ENCODE data around the gene TGFBR3. TPM values are rescaled to one million over a fixed set of nuclear protein-coding genes. Genes with fewer than 3 reads are reported as not detected.

Gene TGFBR3
- total RNA-seq, 1 donor from 2014 or later, result 36.3 TPM

DNA sequence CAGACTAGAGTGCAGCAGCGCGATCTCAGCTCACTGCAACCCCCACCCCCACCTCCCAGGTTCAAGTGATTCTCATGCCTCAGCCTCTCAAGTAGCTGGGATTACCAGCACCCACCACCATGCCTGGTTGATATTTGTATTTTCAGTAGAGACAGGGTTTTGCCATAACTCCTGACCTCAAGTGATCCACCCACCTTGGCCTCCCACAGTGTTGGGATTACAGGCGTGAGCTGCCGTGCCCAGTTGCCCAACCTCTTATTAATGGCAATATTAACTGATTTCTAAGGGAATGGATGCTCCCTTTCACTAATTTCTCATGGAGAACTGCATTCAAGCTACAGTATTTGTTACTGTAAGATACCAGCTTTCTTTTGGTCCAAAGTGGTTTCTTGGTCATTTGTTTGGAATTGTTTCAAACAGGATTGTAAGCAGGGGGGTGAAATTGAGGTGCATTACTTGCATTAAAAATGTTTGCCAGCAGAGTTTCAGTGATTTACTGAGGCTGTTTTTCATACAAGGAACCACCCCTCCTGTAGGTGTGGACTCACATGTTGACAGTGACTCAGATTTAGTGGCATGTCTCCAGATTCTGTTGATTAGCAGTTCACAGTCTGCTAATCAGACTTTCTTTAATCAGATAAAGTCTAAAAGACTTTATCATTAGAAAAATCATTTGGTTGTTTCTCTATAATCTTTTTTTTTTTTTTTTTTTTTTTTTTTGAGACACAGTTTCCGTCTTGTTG, 3.9 kb upstream of the TGFBR3 start:
- DNase-seq (ENCODE audit: missing footprints), result no peak
- no peak for ATAC-seq
- intact Hi-C loops (cut with DNase I), result loop anchor here (5.0 to 10.0 kb wide), 4 partner anchors 37 to 378 kb away; no protein-coding TSS in a partner anchor

DNA sequence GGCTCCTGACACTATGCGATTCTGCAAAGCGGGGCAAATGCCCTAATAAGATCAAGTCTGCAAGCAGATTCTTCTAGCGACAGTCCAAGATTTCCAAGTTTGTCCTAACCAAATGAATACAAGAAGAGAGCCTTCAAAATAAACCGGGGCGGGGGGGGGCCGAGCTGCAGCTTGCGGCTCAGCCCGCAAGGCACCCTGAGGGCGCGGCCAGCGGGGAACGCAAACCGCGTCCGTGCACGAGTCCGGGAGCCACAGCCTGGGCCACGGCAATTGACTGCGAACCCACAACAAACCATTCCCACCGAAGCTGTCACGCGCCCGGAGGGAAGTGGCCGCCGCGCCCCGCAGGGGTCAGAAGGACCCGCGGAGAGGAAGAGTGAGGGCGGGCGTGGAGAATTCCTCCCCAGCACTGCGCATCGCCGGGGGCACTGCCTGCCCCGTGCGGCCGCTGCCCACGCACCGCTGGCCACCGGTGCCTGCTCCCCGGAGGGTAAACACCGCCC, 687 bp downstream of the TGFBR3 start:
- intact Hi-C loops (cut with DNase I), result loop anchor here (5.0 to 10.0 kb wide), 4 partner anchors 42 to 373 kb away; no protein-coding TSS in a partner anchor
- ATAC-seq (peak; percentile 20), DNase-seq (ENCODE audit: missing footprints) (peak; percentile 74)

DNA sequence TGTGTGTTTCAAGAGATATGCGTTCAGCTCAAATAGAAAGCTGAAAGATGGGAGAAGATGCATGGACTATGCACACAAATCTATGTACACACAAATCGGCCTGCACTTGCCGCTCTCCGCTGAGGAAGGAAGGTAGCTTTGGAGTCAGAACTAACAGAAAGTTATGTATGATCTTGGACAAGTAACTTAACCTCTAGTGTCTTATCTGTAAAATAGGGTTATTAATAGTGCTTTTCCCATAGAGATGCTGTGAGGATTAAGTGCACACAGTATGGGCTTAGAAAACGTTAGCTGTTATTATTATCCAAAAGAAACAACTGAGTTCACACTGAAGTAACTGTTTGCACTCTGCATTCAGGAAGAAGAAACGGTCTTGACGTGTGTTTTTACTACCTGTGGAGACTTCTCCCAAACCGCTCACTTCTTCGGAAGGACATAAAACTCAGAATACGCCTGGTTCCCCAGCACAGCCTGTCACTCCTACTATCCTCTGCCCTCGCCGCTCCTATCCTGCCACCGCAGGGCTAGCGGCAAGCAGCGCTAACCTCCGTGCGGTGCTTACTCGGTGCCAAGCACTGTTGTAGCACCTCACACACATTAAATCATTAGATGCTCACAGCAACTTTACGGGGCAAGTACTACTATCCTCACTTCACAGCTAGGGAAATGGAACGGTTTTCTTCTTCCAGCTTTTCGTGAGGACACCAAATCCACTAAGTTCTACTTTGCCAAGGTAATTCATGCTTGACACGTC, 1.3 kb downstream of the TGFBR3 start:
- intact Hi-C loops (cut with DNase I), result loop anchor here (5.0 to 10.0 kb wide), 4 partner anchors 43 to 372 kb away; no protein-coding TSS in a partner anchor
- ATAC-seq (peak; percentile 39), DNase-seq (ENCODE audit: missing footprints) (no peak)

DNA sequence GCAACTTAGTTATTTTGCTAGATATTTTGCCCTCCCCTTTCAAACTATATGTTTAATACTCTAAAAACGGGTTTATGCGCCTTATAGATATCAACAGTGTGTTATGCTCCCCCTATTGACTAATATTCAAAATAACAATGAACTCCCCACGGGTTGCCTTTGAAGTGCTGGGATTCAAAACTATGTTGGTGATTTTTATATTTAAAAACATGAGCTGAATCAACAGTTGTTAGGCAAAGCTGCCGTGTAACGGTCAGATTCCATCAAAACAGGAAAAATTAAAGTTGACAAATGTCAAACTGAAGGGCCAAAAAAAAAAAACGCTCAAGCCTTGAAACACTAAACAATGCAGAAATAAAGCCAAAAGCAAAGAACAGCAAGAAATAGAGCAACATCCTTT, 2.5 kb downstream of the TGFBR3 start:
- DNase-seq (ENCODE audit: missing footprints), result no peak

DNA sequence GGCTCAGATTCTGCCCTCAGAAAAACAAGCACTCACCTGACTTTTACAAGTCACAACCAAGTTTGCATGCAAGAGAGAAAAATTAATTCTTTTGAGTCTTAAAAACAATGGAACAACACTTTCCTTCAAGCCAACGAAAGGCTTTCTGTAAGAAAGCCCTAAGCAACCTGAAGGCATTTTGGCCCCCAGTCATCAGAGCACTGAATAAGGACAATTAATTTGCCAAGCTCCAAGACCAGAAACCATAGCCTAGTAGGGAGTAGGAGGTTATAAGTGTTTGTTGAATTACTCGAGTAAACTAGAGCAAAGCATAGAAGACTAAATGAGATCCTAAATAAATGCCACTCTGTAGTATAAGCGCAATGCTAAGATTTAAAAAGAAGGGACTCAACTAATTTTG, 4.7 kb downstream of the TGFBR3 start:
- intact Hi-C loops (cut with DNase I), result loop anchor here (10.0 kb wide), 2 partner anchors 86 to 136 kb away; no protein-coding TSS in a partner anchor
- DNase-seq (ENCODE audit: missing footprints) (no peak), ATAC-seq (no peak)

More for the DNA sequence above, 2.5 kb downstream of the TGFBR3 start:
- no peak for ATAC-seq
- intact Hi-C loops (cut with DNase I), result loop anchor here (10.0 kb wide), 2 partner anchors 89 to 139 kb away; no protein-coding TSS in a partner anchor

DNA sequence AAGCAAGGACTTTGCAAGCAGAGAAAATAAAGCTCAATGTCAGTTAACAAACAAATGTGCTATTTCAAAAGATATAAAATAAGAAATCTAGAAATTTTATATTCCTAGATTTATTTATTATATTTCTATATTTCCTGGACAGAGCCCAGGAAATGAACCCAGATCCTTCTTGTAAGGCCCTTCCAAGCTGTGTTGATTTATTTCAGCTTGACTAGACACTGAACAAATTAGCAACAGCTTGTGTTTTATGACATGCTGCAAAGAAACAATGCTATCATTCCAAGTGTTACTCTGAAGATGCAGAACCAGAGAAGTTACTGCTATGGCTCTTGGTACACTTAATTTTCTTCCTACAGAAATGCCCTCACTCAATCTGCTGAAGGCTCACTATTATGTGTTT, 6.2 kb downstream of the TGFBR3 start:
- ATAC-seq (no peak), DNase-seq (ENCODE audit: missing footprints) (no peak)
- intact Hi-C loops (cut with DNase I), result loop anchor here (10.0 kb wide), 2 partner anchors 85 to 135 kb away; no protein-coding TSS in a partner anchor

- DNase-seq (ENCODE audit: missing footprints), result no peak
- intact Hi-C loops (cut with DNase I), result no loop called here
- no peak for ATAC-seq
These were observed 8.3 kb downstream of the TGFBR3 start for GRCh38 chr1:91877574-91878208.

DNA sequence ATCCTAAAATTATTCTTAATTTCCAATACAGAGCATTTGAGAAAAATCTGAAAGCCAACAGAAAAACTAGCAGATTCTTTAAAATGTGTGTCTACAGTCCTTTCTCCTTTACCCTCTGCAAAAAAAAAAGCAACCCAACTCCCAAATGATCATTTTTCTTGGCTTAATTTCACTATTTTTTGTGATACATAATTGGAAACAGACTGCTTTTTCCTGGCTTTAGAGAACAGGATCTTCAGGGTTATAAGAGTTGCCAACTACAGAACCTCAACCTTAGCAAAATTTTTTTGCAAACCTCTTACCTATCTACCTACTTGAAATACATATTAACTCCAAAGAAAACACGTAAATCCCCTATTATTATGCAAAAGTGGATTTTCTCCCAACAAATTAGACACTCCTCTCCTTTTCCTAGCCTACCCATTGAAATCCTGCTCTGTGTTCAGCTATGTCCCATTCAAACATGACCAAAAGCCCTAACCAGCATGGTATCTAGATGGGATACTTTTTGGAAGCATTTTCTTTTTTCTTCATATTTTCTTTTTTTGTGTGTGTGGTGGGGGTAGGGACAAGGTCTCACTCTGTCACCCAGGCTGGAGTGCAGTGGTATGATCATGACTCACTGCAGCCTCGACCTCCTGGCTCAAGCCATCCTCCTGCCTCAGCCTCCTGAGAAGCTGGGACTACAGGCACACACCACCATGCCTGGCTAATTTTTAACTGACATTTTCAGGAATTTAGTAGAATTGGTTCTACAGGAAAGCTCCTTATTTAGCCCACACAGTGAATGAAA, 9.0 kb downstream of the TGFBR3 start:
- no peak for DNase-seq (ENCODE audit: missing footprints)
- intact Hi-C loops (cut with DNase I), result no loop called here
- ATAC-seq, result peak; percentile 27

DNA sequence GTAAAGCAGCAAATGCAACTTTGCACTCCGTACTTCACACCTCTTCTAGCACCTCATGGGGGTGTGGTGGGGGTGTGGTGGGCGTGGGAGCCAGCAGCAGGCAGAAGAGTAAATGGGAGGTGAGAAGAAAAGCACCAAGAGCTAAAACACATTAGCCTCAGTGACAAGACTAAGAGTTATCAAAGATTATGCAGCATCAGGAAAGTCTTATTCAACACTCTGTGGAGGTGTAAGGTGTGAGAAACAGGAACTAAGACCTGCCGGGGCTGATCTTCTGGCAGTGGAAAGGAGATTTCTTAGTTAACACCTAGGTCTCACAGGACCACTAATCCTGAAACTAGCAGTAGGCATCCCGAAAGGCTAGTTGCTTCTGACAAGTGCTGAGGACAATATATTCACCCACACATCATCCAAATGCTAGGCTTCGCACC, 9.9 kb downstream of the TGFBR3 start:
- intact Hi-C loops (cut with DNase I), result no loop called here
- DNase-seq (ENCODE audit: missing footprints) (no peak), ATAC-seq (no peak)

DNA sequence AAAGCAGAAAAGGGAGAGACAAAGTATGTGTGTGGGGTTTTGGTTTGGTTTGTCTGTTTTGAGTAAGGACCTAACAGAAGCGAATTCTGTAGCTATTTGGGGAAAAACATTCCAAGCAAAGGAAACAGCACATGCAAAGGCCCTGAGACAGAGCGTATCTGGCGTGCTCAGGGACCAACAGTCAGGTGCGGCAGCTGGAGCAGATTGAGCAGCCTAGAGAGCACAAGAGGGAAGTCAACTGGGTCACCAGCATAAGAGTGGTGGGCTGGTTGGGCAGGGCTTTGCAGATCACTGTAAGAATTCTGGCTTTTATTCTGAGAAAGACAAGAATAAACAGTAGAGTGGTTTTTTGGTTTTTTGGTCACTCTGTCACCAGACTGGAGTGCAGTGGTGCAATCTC, 11.8 kb downstream of the TGFBR3 start:
- ATAC-seq (no peak), DNase-seq (ENCODE audit: missing footprints) (no peak)
- intact Hi-C loops (cut with DNase I), result no loop called here

- ATAC-seq (no peak), DNase-seq (ENCODE audit: missing footprints) (no peak)
- intact Hi-C loops (cut with DNase I), result no loop called here
These were observed 13.3 kb downstream of the TGFBR3 start for GRCh38 chr1:91872559-91873081.

DNA sequence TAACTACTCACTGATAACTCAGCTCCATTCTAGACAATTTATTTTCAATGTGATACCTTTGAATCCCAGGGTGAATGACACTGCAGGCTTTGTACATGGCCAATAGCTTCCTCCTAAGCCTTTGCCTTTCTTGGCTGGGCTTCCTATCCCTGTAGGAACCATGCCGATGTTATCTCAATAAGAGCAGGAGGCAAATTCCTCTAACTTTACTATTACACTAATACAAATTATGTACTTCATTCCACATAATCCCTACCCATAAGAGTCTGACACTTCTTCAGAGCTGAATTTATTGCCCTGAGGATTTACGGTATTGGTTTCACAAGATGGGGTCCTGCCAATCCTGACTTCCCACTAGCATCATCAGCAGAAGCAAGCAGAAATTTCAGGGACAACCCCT, 14.0 kb downstream of the TGFBR3 start:
- intact Hi-C loops (cut with DNase I), result no loop called here
- DNase-seq (ENCODE audit: missing footprints), result no peak
- ATAC-seq, result no peak

- intact Hi-C loops (cut with DNase I), result no loop called here
These were observed 15.6 kb downstream of the TGFBR3 start for GRCh38 chr1:91870322-91870721.

GRCh38 chr1:91866425-91866824, 19.5 kb downstream of the TGFBR3 start:
- intact Hi-C loops (cut with DNase I), result no loop called here
- ATAC-seq (no peak), DNase-seq (ENCODE audit: missing footprints) (no peak)

More at GRCh38 chr1:91870322-91870721, 15.6 kb downstream of the TGFBR3 start:
- no peak for DNase-seq (ENCODE audit: missing footprints)
- no peak for ATAC-seq

DNA sequence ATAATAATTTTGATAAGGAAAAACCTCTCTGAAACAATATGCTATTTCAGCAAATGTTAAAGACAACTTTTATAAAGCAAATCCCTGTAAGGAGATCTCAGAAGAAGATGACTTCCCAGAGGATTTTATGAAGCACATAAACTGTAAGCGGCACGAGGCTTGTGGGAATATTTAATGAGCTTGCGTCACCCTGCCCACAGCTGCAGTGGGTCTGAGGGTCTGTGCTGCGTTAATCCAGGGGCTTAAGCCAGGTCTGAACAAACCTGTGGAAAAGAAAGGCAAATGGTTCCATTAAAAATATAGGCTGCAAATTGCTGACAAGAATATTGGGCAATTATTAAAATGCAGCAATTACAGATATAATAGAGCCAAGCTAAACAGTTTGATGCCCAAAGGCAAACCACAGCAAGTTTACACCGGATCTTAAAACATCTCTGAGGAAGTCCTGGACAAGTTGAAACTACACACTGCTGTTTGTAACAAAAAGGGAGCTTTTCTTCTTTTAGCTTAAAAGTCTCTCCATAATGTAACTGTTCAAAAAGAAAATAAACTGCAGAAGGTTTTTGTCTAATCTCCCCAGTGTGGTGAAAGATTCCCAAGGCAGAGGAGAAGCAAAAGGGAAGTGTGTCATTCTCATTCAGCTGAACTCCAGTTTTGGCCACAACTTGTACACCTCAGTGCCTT, 21.8 kb downstream of the TGFBR3 start:
- DNase-seq (ENCODE audit: missing footprints), result no peak
- peak; percentile 60 for ATAC-seq
- intact Hi-C loops (cut with DNase I), result no loop called here

DNA sequence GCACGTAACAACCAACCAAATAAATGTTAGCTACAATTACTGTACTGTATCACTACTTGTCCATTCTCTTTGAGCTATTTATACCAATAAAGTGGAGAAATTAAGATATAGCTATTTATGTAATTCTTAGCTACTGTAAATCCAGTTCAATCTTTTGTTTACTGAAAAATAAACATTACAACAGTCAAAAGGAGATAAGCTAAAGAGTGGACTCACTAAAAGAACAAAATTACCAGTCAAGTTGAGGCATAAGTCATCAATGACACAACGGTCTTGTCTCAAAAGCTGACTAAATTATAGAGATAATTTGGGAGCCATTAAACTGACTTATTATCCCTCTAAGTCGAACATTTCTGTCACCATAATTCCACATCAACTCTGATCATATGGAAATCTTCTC, 22.5 kb downstream of the TGFBR3 start:
- DNase-seq (ENCODE audit: missing footprints), result no peak
- intact Hi-C loops (cut with DNase I), result no loop called here
- no peak for ATAC-seq

DNA sequence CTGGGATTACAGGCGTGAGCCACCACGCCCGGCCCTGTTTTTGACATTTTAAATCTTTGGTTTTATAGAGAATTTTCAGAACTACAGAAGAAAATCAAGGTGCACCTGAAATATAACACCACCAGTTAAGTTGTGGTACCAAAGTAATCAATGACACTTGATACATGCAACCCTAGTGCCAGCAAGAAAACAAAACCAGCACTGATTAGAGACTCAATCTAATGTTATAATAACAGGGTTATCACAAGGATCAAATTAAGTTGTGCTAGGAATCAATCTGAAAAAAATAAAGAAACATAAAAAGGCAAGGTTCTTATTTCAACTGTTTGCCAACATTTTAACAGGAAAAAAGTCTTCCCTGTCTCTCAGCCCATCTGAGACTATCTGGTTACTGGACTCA, 23.8 kb downstream of the TGFBR3 start:
- ATAC-seq (no peak), DNase-seq (ENCODE audit: missing footprints) (no peak)
- intact Hi-C loops (cut with DNase I), result no loop called here
